Fibroblast of lung (primary cell): ENCODE measurements around the gene KCNH4.

Experiments
- EZH2 ChIP-seq: IDR thresholded peaks from 2 replicates; pipeline ENCODE4 v1.5.1; 2012; ENCODE audit warnings: low read length, control low read depth, mild to moderate bottlenecking; ENCODE audit errors: missing control alignments
- TF ChIP-seq, protein P1 (sequence below), 2 donors: IDR thresholded peaks in 1 of 2; conservative IDR thresholded peaks in 1 of 2; 1 replicate in 1 of 2; 2 replicates in 1 of 2; pipeline ENCODE4 v1.5.1; 2011 to 2012; ENCODE audit warnings: low read length in 2 of 2, control low read depth in 1 of 2, inconsistent platforms in 1 of 2, low read depth in 1 of 2, mild to moderate bottlenecking in 1 of 2

DNA sequence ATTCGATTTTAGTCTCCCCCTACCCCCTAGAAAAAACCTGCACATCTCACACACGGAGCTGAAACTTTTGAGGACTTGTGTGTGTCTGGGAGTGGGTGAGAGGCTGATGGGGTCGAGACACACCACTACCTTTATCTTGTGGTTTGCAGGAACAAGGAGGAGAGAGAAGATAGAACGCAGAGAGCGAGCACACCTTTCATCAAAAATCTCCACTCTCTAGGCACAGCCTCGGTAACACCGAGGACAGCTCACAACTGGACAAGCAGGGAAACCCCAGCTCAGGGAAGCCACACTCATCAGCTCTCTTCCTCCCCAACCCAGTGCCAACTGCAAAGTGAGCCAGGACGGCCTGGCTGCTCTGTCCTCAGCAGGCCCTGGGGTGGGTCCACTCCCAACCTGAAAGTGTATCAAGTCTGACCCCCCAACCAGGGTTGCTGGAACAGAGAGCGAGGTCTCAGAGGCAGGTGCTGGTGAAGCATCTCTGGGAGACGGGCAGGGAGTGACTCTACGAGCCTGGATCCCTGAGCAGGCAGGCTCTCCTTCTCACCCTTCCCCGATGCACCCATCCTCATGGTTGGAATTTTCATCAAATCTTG, 18.6 kb upstream of the KCNH4 start:
- TF ChIP-seq, protein P1, sequence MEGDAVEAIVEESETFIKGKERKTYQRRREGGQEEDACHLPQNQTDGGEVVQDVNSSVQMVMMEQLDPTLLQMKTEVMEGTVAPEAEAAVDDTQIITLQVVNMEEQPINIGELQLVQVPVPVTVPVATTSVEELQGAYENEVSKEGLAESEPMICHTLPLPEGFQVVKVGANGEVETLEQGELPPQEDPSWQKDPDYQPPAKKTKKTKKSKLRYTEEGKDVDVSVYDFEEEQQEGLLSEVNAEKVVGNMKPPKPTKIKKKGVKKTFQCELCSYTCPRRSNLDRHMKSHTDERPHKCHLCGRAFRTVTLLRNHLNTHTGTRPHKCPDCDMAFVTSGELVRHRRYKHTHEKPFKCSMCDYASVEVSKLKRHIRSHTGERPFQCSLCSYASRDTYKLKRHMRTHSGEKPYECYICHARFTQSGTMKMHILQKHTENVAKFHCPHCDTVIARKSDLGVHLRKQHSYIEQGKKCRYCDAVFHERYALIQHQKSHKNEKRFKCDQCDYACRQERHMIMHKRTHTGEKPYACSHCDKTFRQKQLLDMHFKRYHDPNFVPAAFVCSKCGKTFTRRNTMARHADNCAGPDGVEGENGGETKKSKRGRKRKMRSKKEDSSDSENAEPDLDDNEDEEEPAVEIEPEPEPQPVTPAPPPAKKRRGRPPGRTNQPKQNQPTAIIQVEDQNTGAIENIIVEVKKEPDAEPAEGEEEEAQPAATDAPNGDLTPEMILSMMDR (conservative IDR thresholded peaks at IDR 0.05 in 1 of 2, IDR thresholded peaks at IDR 0.05 in 1 of 2; ENCODE audit: low read depth in 1 of 2, low read length in 2 of 2) = no peak
- no peak for TF ChIP-seq EZH2
